ENCODE data around the gene TCEA2.

TCEA2 gene

GRCh38 chr20:64100946-64101688 lies 38.1 kb downstream of the TCEA2 start:
- H3K9ac ChIP-seq (ENCODE audit: low read length), result no peak overlapping the region
- H3K9me3 ChIP-seq (ENCODE audit: control insufficient read depth, low read length), result no peaks in the 10 kb centered on the region
- no peak overlapping the region for H3K4me3 ChIP-seq (ENCODE audit: low read length)
- H3K27me3 ChIP-seq (ENCODE audit: control insufficient read depth, insufficient read depth, low read length), result peaks cover 39% of the 10 kb centered on the region
- peaks cover 6% of the 10 kb centered on the region for H3K4me1 ChIP-seq (ENCODE audit: control insufficient read depth, insufficient read depth, low read length)
- no peaks in the 10 kb centered on the region for H3K36me3 ChIP-seq (ENCODE audit: control insufficient read depth, insufficient read depth, low read length)

GRCh38 chr20:64101731-64102621 lies 39.0 kb downstream of the TCEA2 start:
- Histone ChIP-seq H3K36me3 (ENCODE audit: control insufficient read depth, insufficient read depth, low read length) (no peaks in the 10 kb centered on the region), H3K9me3 (ENCODE audit: control insufficient read depth, low read length) (no peaks in the 10 kb centered on the region), H3K9ac (ENCODE audit: low read length) (no peak overlapping the region), H3K4me3 (ENCODE audit: low read length) (no peak overlapping the region), H3K27me3 (ENCODE audit: control insufficient read depth, insufficient read depth, low read length) (peaks cover 39% of the 10 kb centered on the region), H3K4me1 (ENCODE audit: control insufficient read depth, insufficient read depth, low read length) (peaks cover 6% of the 10 kb centered on the region)

GRCh38 chr20:64102647-64103354 lies 39.8 kb downstream of the TCEA2 start:
- no peaks in the 10 kb centered on the region for H3K9me3 ChIP-seq (ENCODE audit: control insufficient read depth, low read length)
- H3K27me3 ChIP-seq (ENCODE audit: control insufficient read depth, insufficient read depth, low read length), result peaks cover 39% of the 10 kb centered on the region
- H3K4me1 ChIP-seq (ENCODE audit: control insufficient read depth, insufficient read depth, low read length), result peaks cover 6% of the 10 kb centered on the region
- no peak overlapping the region for H3K9ac ChIP-seq (ENCODE audit: low read length)
- H3K4me3 ChIP-seq (ENCODE audit: low read length), result no peak overlapping the region
- no peaks in the 10 kb centered on the region for H3K36me3 ChIP-seq (ENCODE audit: control insufficient read depth, insufficient read depth, low read length)

GRCh38 chr20:64103871-64104666 lies 41.1 kb downstream of the TCEA2 start:
- H3K27me3 ChIP-seq (ENCODE audit: control insufficient read depth, insufficient read depth, low read length), result peaks cover 39% of the 10 kb centered on the region
- H3K9ac ChIP-seq (ENCODE audit: low read length), result no peak overlapping the region
- H3K9me3 ChIP-seq (ENCODE audit: control insufficient read depth, low read length), result no peaks in the 10 kb centered on the region
- peaks cover 6% of the 10 kb centered on the region for H3K4me1 ChIP-seq (ENCODE audit: control insufficient read depth, insufficient read depth, low read length)
- no peak overlapping the region for H3K4me3 ChIP-seq (ENCODE audit: low read length)
- H3K36me3 ChIP-seq (ENCODE audit: control insufficient read depth, insufficient read depth, low read length), result no peaks in the 10 kb centered on the region

GRCh38 chr20:64104667-64105451 lies 41.9 kb downstream of the TCEA2 start:
- Histone ChIP-seq H3K4me1 (ENCODE audit: control insufficient read depth, insufficient read depth, low read length) (peaks cover 6% of the 10 kb centered on the region), H3K36me3 (ENCODE audit: control insufficient read depth, insufficient read depth, low read length) (no peaks in the 10 kb centered on the region), H3K27me3 (ENCODE audit: control insufficient read depth, insufficient read depth, low read length) (peaks cover 39% of the 10 kb centered on the region), H3K9me3 (ENCODE audit: control insufficient read depth, low read length) (no peaks in the 10 kb centered on the region), H3K9ac (ENCODE audit: low read length) (no peak overlapping the region), H3K4me3 (ENCODE audit: low read length) (no peak overlapping the region)

GRCh38 chr20:64105846-64106434 lies 42.9 kb downstream of the TCEA2 start:
- H3K9me3 ChIP-seq (ENCODE audit: control insufficient read depth, low read length), result no peaks in the 10 kb centered on the region
- no peak overlapping the region for H3K9ac ChIP-seq (ENCODE audit: low read length)
- peaks cover 6% of the 10 kb centered on the region for H3K4me1 ChIP-seq (ENCODE audit: control insufficient read depth, insufficient read depth, low read length)
- H3K4me3 ChIP-seq (ENCODE audit: low read length), result no peak overlapping the region
- H3K36me3 ChIP-seq (ENCODE audit: control insufficient read depth, insufficient read depth, low read length), result no peaks in the 10 kb centered on the region
- H3K27me3 ChIP-seq (ENCODE audit: control insufficient read depth, insufficient read depth, low read length), result peaks cover 30% of the 10 kb centered on the region

GRCh38 chr20:64106435-64106961 lies 43.5 kb downstream of the TCEA2 start:
- Histone ChIP-seq H3K27me3 (ENCODE audit: control insufficient read depth, insufficient read depth, low read length) (peaks cover 24% of the 10 kb centered on the region), H3K4me3 (ENCODE audit: low read length) (no peak overlapping the region), H3K36me3 (ENCODE audit: control insufficient read depth, insufficient read depth, low read length) (no peaks in the 10 kb centered on the region), H3K9me3 (ENCODE audit: control insufficient read depth, low read length) (no peaks in the 10 kb centered on the region), H3K9ac (ENCODE audit: low read length) (no peak overlapping the region), H3K4me1 (ENCODE audit: control insufficient read depth, insufficient read depth, low read length) (peaks cover 6% of the 10 kb centered on the region)

GRCh38 chr20:64106981-64107735 lies 44.2 kb downstream of the TCEA2 start, which contains the start of gene NPBWR2:
NPBWR2 (minus strand) TSS chr20:64107565; CDS start chr20:64106831, 734 bp downstream.
- H3K27me3 ChIP-seq (ENCODE audit: control insufficient read depth, insufficient read depth, low read length), result peaks cover 18% of the 10 kb centered on the region
- no peaks in the 10 kb centered on the region for H3K36me3 ChIP-seq (ENCODE audit: control insufficient read depth, insufficient read depth, low read length)
- H3K4me3 ChIP-seq (ENCODE audit: low read length), result no peak within 1 kb of the TSS
- H3K9me3 ChIP-seq (ENCODE audit: control insufficient read depth, low read length), result no peaks in the 10 kb centered on the region
- no peak within 1 kb of the TSS for H3K9ac ChIP-seq (ENCODE audit: low read length)
- peaks cover 2% of the 10 kb centered on the region for H3K4me1 ChIP-seq (ENCODE audit: control insufficient read depth, insufficient read depth, low read length)

GRCh38 chr20:64107736-64108457 lies 44.9 kb downstream of the TCEA2 start:
- H3K27me3 ChIP-seq (ENCODE audit: control insufficient read depth, insufficient read depth, low read length), result peaks cover 10% of the 10 kb centered on the region
- H3K9ac ChIP-seq (ENCODE audit: low read length), result no peak overlapping the region
- H3K4me3 ChIP-seq (ENCODE audit: low read length), result no peak overlapping the region
- H3K9me3 ChIP-seq (ENCODE audit: control insufficient read depth, low read length), result no peaks in the 10 kb centered on the region
- H3K4me1 ChIP-seq (ENCODE audit: control insufficient read depth, insufficient read depth, low read length), result no peaks in the 10 kb centered on the region
- H3K36me3 ChIP-seq (ENCODE audit: control insufficient read depth, insufficient read depth, low read length), result no peaks in the 10 kb centered on the region
